Activated CD4-positive, alpha-beta T cell treated with anti-CD3 and anti-CD28 coated beads for 36 hours (primary cell): ENCODE data around the gene CCDC51. TPM values are rescaled to one million over a fixed set of nuclear protein-coding genes. Genes with fewer than 3 reads are reported as not detected.
"Not testable (repeated sequence)": the region's sequence is repeated elsewhere in the genome, so short reads cannot be mapped to it uniquely, and the experiment has no call there.

ENCODE experiments used
- ATAC-seq: fragments of 200-7000 bp; cut with Tn5 transposase; one replicate; pipeline ENCODE4 v1.10.0; 2021; ENCODE audit warnings: mild to moderate bottlenecking, moderate library complexity
- CTCF ChIA-PET: fragments of 350-600 bp; sonication (Branson Sonifier 250); formaldehyde crosslinking; loops from one replicate; lab custom pipeline; 2021; ENCODE audit warnings: antibody characterized with exemption; lab: Charles Lee
- POLR2A ChIA-PET: fragments of 350-600 bp; sonication (Branson Sonifier 250); formaldehyde crosslinking; loops from one replicate; lab custom pipeline; 2021; ENCODE audit warnings: antibody characterized with exemption, inconsistent platforms; lab: Charles Lee
- DNase-seq: peaks from one replicate; pipeline ENCODE4 v3.0.0-alpha.2; 2020
- H3K27ac Mint-ChIP-seq: one replicate; pipeline ENCODE4 v1.8.0; 2021; ENCODE audit warnings: mixed read lengths
- H3K27me3 Mint-ChIP-seq: one replicate; pipeline ENCODE4 v1.8.0; 2021; ENCODE audit warnings: mixed read lengths
- H3K36me3 Mint-ChIP-seq: one replicate; pipeline ENCODE4 v1.8.0; 2021; ENCODE audit warnings: low read depth, mixed read lengths
- H3K4me1 Mint-ChIP-seq: one replicate; pipeline ENCODE4 v1.8.0; 2021; ENCODE audit warnings: mixed read lengths
- H3K4me3 Mint-ChIP-seq: one replicate; pipeline ENCODE4 v1.8.0; 2021; ENCODE audit warnings: mild to moderate bottlenecking, moderate library complexity, mixed read lengths
- H3K9me3 Mint-ChIP-seq: one replicate; pipeline ENCODE4 v1.8.0; 2021; ENCODE audit warnings: low read depth, mixed read lengths
- intact Hi-C, 2 experiments: fragments of 100-400 bp; cut with DNase I in 1 of 2; cut with micrococcal nuclease in 1 of 2; formaldehyde crosslinking; loops; one replicate each; pipeline versions ENCODE4 v1.14.2 to v1.15.1; 2022 to 2024; cut with DNase I, micrococcal nuclease
- total RNA-seq, 2 experiments: library from RNA; stranded (reverse); gene quantifications; one replicate each; pipeline ENCODE4 v1.2.3, GENCODE V29; 2021

CCDC51 gene
- total RNA-seq, 2 experiments from 2014 or later, result 17.5 to 25.0 TPM

GRCh38 chr3:48405971-48406370 is 33.9 kb downstream of the CCDC51 start:
- no peaks in the 10 kb centered on the region for H3K4me1 Mint-ChIP-seq
- H3K27me3 Mint-ChIP-seq, result no peaks in the 10 kb centered on the region
- CTCF ChIA-PET, result interaction anchor here (5.7 kb wide), 1 partner anchor 30 kb away, joined by 45 read pairs; no protein-coding TSS in a partner anchor
- no peaks in the 10 kb centered on the region for H3K36me3 Mint-ChIP-seq
- no peaks in the 10 kb centered on the region for H3K9me3 Mint-ChIP-seq
- H3K27ac Mint-ChIP-seq, result no peak overlapping the region
- POLR2A ChIA-PET, result no interaction called here
- no peak overlapping the region for H3K4me3 Mint-ChIP-seq
- ATAC-seq, result no peak
- intact Hi-C loops, result loop anchor here in 1 of 2 experiments (10.0 kb wide), 1 partner anchor 131 kb away; no protein-coding TSS in a partner anchor
- DNase-seq, result no peak

GRCh38 chr3:48405343-48405881 is 34.5 kb downstream of the CCDC51 start:
- ChIA-PET CTCF (interaction anchor here (0.7 to 2.8 kb wide), 2 partner anchors 19 to 30 kb away, joined by 3 to 13 read pairs; no protein-coding TSS in a partner anchor), POLR2A (no interaction called here)
- DNase-seq (peak; percentile 3), ATAC-seq (no peak)
- no peak overlapping the region for H3K4me3 Mint-ChIP-seq
- no peaks in the 10 kb centered on the region for H3K27me3 Mint-ChIP-seq
- no peaks in the 10 kb centered on the region for H3K4me1 Mint-ChIP-seq
- H3K27ac Mint-ChIP-seq, result no peak overlapping the region
- intact Hi-C loops, result loop anchor here in 1 of 2 experiments (10.0 kb wide), 1 partner anchor 131 kb away; no protein-coding TSS in a partner anchor
- no peaks in the 10 kb centered on the region for H3K9me3 Mint-ChIP-seq
- no peaks in the 10 kb centered on the region for H3K36me3 Mint-ChIP-seq

GRCh38 chr3:48404440-48405342 is 35.2 kb downstream of the CCDC51 start:
- CTCF ChIA-PET, result interaction anchor here (0.7 to 2.8 kb wide), 2 partner anchors 19 to 31 kb away, joined by 3 to 13 read pairs; no protein-coding TSS in a partner anchor
- Mint-ChIP-seq H3K9me3 (no peaks in the 10 kb centered on the region), H3K27me3 (no peaks in the 10 kb centered on the region), H3K27ac (no peak overlapping the region), H3K4me3 (no peak overlapping the region), H3K36me3 (no peaks in the 10 kb centered on the region), H3K4me1 (no peaks in the 10 kb centered on the region)
- ATAC-seq (no peak), DNase-seq (no peak)
- POLR2A ChIA-PET, result interaction anchor here (0.6 kb wide), 1 partner anchor 1028 kb away, joined by 4 read pairs; no protein-coding TSS in a partner anchor
- intact Hi-C loops, result loop anchor here (5.0 to 10.0 kb wide), 2 partner anchors 130 to 132 kb away; no protein-coding TSS in a partner anchor

- Mint-ChIP-seq H3K27ac (no peak overlapping the region), H3K4me3 (no peak overlapping the region), H3K4me1 (no peaks in the 10 kb centered on the region), H3K36me3 (no peaks in the 10 kb centered on the region), H3K27me3 (no peaks in the 10 kb centered on the region), H3K9me3 (no peaks in the 10 kb centered on the region)
- DNase-seq (peak; percentile 2), ATAC-seq (no peak)
- POLR2A ChIA-PET, result interaction anchor here (0.6 kb wide), 1 partner anchor 1029 kb away, joined by 4 read pairs; no protein-coding TSS in a partner anchor
- CTCF ChIA-PET, result interaction anchor here (1.4 to 2.8 kb wide), 2 partner anchors 32 to 128 kb away, joined by 4 to 13 read pairs; no protein-coding TSS in a partner anchor
- intact Hi-C loops, result loop anchor here (5.0 to 10.0 kb wide), 2 partner anchors 129 to 131 kb away; no protein-coding TSS in a partner anchor
Measured at GRCh38 chr3:48403533-48404439, 36.1 kb downstream of the CCDC51 start.

- H3K27me3 Mint-ChIP-seq, result no peaks in the 10 kb centered on the region
- DNase-seq, result no peak
- intact Hi-C loops, result loop anchor here (5.0 to 10.0 kb wide), 2 partner anchors 128 to 131 kb away; no protein-coding TSS in a partner anchor
- H3K9me3 Mint-ChIP-seq, result no peaks in the 10 kb centered on the region
- ChIA-PET POLR2A (no interaction called here), CTCF (interaction anchor here (0.7 to 3.8 kb wide), 7 partner anchors 33 to 402 kb away, joined by 3 to 39 read pairs (median 4); partner anchors contain the start of genes CCDC51 and TMA7)
- no peak for ATAC-seq
- no peaks in the 10 kb centered on the region for H3K36me3 Mint-ChIP-seq
- H3K4me3 Mint-ChIP-seq, result no peak overlapping the region
- H3K4me1 Mint-ChIP-seq, result no peaks in the 10 kb centered on the region
- no peak overlapping the region for H3K27ac Mint-ChIP-seq
Measured at GRCh38 chr3:48402907-48403306, 37.0 kb downstream of the CCDC51 start.

- POLR2A ChIA-PET, result no interaction called here
- ATAC-seq (no peak), DNase-seq (peak; percentile 22)
- no peak overlapping the region for H3K27ac Mint-ChIP-seq
- H3K9me3 Mint-ChIP-seq, result no peaks in the 10 kb centered on the region
- CTCF ChIA-PET, result interaction anchor here (0.7 to 4.5 kb wide), 11 partner anchors 13 to 402 kb away, joined by 3 to 165 read pairs (median 8); partner anchors contain the start of genes CCDC51, NCKIPSD, PFKFB4 and TMA7
- H3K4me3 Mint-ChIP-seq, result no peak overlapping the region
- intact Hi-C loops, result loop anchor here (5.0 to 10.0 kb wide), 2 partner anchors 128 to 130 kb away; no protein-coding TSS in a partner anchor
- H3K4me1 Mint-ChIP-seq, result no peaks in the 10 kb centered on the region
- H3K27me3 Mint-ChIP-seq, result no peaks in the 10 kb centered on the region
- H3K36me3 Mint-ChIP-seq, result no peaks in the 10 kb centered on the region
Measured at GRCh38 chr3:48402281-48402732, 37.6 kb downstream of the CCDC51 start.

GRCh38 chr3:48401434-48401901 is 38.5 kb downstream of the CCDC51 start:
- intact Hi-C loops, result loop anchor here (1.0 to 10.0 kb wide), 12 partner anchors 35 to 339 kb away; partner anchors contain the start of genes NCKIPSD (in 1 of the 2), SLC26A6 (in 1 of the 2) and UQCRC1 (in 1 of the 2)
- H3K4me3 Mint-ChIP-seq, ATAC-seq, H3K9me3 Mint-ChIP-seq, H3K36me3 Mint-ChIP-seq, H3K27me3 Mint-ChIP-seq, H3K27ac Mint-ChIP-seq, H3K4me1 Mint-ChIP-seq, DNase-seq: not testable (repeated sequence)
- POLR2A ChIA-PET, result interaction anchor here (1.0 to 1.1 kb wide), 2 partner anchors 35 to 133 kb away, joined by 4 to 5 read pairs; no protein-coding TSS in a partner anchor
- CTCF ChIA-PET, result interaction anchor here (0.6 to 4.5 kb wide), 62 partner anchors 8 to 611 kb away, joined by 3 to 165 read pairs (median 4); partner anchors contain the start of genes ATRIP, CCDC51, NCKIPSD and NME6

- ATAC-seq, result peak; percentile 84
- CTCF ChIA-PET, result interaction anchor here (0.6 to 4.5 kb wide), 77 partner anchors 8 to 1849 kb away, joined by 3 to 165 read pairs (median 4); partner anchors contain the start of genes ATRIP, CCDC51, NCKIPSD and NME6
- no peaks in the 10 kb centered on the region for H3K27me3 Mint-ChIP-seq
- intact Hi-C loops, result loop anchor here (1.0 to 10.0 kb wide), 12 partner anchors 35 to 339 kb away; partner anchors contain the start of genes NCKIPSD (in 1 of the 2), SLC26A6 (in 1 of the 2) and UQCRC1 (in 1 of the 2)
- H3K4me1 Mint-ChIP-seq, result no peaks in the 10 kb centered on the region
- H3K4me3 Mint-ChIP-seq, result no peak overlapping the region
- POLR2A ChIA-PET, result interaction anchor here (0.8 to 1.3 kb wide), 4 partner anchors 19 to 156 kb away, joined by 3 to 5 read pairs (median 4); partner anchors contain the start of gene PFKFB4
- no peaks in the 10 kb centered on the region for H3K9me3 Mint-ChIP-seq
- DNase-seq, result peak; percentile 76
- peak overlapping the region; percentile 31 for H3K27ac Mint-ChIP-seq
- no peaks in the 10 kb centered on the region for H3K36me3 Mint-ChIP-seq
Measured at GRCh38 chr3:48400824-48401433, 39.0 kb downstream of the CCDC51 start.

GRCh38 chr3:48399387-48400172 is 40.3 kb downstream of the CCDC51 start:
- no peaks in the 10 kb centered on the region for H3K9me3 Mint-ChIP-seq
- H3K27ac Mint-ChIP-seq, result no peak overlapping the region
- no peaks in the 10 kb centered on the region for H3K36me3 Mint-ChIP-seq
- intact Hi-C loops, result loop anchor here (2.0 to 10.0 kb wide), 3 partner anchors 107 to 127 kb away; no protein-coding TSS in a partner anchor
- ChIA-PET CTCF (interaction anchor here (0.6 to 4.5 kb wide), 16 partner anchors 12 to 625 kb away, joined by 3 to 165 read pairs (median 8); partner anchors contain the start of genes ATRIP, CCDC51, NME6 and PFKFB4), POLR2A (interaction anchor here (1.3 kb wide), 1 partner anchor 157 kb away, joined by 5 read pairs; the partner anchor contains the start of gene PFKFB4)
- no peak for ATAC-seq
- no peak overlapping the region for H3K4me3 Mint-ChIP-seq
- DNase-seq, result no peak
- H3K27me3 Mint-ChIP-seq, result peaks cover 3% of the 10 kb centered on the region
- H3K4me1 Mint-ChIP-seq, result peaks cover 2% of the 10 kb centered on the region
